Activated CD4-positive, alpha-beta T cell treated with anti-CD3 and anti-CD28 coated beads, Interleukin-2, amount 50 U/mL, for 1 hour (primary cell): ENCODE measurements around the gene FRMD8.

Source experiments
- DNase-seq: peaks from one replicate; pipeline ENCODE4 v3.0.0-alpha.2; 2020

FRMD8 gene

DNA sequence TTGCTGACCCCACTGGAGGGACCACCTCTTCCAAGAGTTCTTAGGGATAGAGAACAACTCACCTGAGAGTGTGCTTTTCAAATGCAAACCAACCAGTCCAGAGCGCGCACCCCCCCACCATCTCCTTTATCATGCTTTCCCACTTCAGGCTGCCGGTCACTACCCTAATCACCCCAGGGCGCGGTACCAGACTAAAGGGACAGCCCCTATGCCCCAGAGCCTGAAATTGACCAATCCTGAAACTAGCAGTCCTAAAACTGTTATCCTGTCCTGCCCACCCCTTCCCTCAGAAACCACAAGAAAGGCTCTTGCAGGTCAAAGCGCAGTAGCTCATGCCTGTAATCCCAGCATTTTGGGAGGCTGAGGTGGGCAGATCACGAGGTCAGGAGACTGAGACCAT is 73.1 kb downstream of the FRMD8 start:
- no peak for DNase-seq
